ENCODE data around the gene OSBP.
"Not testable (repeated sequence)": the region's sequence is repeated elsewhere in the genome, so short reads cannot be mapped to it uniquely, and the experiment has no call there.

The OSBP gene

DNA sequence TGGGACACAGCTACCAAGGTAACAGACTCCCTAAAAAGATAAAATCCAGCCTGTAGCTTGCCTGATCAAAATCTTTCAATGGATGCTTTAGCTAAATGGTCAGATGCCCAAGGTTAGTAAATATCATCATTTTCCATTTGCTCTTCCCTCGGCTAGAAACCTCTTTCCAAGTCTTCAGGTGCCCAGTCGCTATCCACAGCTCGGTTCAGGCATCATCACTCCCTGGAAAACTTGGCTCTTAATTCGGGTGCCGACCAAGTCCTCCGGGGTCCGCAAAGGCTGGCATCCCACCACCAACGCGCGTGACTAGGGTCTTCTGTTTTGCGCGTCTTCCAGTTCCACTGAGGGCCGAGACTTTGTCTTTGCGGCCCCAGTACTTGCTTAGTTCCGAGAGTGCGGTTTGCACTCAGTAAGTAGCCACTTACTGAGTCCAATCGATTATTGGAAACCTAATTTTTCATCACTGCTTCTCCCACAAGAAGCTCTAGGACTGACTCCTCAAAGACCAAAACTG lies 59.9 kb downstream of the OSBP start:
- FAIRE-seq (no peak), DNase-seq (ENCODE audit: low spot score) (no peak)

DNA sequence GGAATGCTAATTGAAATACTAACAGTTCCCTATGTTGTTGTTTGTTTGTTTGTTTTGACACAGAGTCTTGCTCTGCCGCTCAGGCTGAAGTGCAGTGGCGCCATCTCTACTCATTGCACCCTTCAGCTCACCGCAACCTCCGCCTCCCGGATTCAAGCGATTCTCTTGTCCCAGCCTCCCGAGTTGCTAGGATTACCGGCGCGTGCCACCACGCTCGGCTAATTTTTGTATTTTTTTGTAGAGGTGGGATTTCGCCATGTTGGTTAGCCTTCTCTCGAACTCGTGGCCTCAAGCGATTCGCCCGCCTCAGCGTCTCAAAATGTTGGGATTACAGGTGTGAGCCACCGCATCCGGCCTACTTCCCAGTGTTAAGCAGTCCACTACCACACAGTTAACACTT lies 62.3 kb downstream of the OSBP start:
- FAIRE-seq (no peak), DNase-seq (ENCODE audit: low spot score) (no peak)

DNA sequence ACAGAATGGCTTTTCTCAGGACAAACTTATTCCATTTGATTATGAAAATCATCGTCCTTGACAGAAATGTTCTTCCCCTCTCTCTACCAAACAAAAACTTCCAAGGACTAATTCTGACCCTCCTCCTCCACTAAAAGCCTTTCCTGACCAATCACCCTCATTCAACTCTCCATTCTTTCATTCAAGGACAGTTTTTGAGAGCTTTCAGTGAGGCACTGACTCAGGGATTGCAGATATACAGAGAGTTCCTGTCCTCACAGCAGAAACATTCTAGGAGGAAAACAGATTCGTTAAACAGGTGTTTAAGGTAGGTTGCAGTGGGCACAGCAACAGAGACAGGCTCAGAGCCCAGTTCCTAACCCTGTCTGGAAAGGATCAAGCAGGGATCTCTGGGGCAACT lies 62.7 kb downstream of the OSBP start:
- DNase-seq (ENCODE audit: low spot score) = no peak
- no peak for FAIRE-seq

DNA sequence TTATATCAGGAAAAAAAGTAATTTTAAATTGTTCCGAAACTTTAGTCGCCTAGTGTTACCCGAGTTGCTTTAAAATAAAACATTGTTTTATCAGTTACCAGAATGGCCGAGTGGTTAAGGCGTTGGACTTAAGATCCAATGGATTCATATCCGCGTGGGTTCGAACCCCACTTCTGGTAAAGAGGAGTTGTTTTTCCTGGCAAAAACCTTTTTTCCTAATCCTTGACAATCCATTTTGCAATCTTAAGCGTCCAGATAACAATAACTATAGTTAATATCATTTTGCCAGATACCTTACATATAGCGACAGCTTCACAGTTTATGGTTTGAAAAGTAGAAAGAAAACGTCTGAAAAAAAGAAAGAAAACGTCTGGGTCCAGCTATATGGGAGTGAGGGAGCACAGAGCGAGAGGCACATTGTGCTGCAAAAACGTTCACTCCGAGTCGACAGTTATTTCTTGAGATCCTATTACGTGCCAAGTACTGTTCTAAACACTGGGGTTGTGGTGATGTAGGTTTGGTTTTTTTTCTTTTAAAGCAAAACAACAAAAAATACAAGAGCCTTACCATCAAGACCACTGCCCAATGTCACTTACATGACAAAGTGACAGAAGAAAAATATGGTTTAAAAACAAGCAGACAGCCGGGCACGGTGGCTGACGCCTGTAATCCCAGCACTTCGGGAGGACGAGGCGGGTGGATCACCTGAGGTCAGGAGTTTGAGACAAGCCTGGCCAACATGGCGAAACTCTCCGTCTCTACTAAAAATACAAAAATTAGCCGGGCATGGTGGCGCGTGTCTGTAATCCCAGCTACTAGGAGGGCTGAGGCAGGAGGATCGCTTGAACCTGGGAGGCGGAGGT lies 63.7 kb downstream of the OSBP start:
- FAIRE-seq (no peak), DNase-seq (ENCODE audit: low spot score) (peak; percentile 64)

DNA sequence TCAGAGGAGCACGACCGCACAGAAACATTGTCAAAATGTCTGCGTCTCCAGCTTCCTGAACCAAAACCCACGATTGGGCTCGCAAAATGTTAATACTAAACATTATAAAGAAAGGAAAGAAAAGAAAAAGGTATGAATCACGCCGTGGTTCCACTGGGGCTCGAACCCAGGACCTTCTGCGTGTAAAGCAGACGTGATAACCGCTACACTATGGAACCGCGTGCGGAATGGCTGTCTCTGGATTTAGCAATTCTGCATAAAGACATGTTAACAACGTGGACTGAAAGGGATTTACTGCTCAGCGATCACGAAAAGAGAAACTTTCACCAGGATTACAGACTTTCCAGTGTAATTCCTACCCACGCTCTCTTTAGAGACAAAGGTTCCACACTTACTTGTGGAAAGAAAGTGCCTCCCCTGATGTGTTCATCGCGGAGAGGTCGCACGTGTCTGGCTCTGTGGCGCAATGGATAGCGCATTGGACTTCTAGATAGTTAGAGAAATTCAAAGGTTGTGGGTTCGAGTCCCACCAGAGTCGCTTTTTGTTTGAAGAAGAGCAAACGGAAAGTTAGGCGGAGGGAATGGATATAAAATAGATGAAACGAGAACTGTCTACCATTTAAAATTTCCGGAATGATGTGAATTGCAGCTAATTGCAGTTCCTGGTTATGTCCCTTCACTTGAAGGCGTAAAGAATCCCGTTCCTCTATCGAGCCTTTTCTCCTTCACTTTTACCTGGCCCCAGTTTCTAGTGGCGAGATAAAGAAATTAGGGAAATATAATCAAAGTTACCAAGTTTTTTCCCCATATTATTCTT lies 64.5 kb downstream of the OSBP start:
- no peak for FAIRE-seq
- DNase-seq (ENCODE audit: low spot score) = peak; percentile 94

DNA sequence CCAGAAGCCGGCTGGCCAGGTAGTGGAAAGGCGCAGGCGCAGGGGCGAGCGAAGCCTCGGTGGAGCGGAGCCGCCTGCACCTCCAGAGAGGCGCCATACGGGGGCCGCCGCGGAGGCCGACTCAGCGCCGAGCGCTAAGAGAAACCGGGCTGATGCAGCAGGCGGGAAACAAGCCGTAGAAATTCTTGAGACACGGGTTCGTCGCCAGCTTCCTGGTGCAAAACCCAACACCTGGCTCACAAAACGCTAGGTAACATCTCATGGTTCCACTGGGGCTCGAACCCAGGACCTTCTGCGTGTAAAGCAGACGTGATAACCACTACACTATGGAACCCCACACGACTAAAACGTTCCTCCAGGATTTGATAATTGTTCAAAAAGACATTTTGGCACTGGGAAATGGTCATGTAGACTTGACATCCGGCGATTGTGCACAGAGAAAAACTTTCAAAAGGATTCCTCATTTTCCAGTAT lies 65.2 kb downstream of the OSBP start:
- peak; percentile 55 for FAIRE-seq
- peak; percentile 97 for DNase-seq (ENCODE audit: low spot score)

DNA sequence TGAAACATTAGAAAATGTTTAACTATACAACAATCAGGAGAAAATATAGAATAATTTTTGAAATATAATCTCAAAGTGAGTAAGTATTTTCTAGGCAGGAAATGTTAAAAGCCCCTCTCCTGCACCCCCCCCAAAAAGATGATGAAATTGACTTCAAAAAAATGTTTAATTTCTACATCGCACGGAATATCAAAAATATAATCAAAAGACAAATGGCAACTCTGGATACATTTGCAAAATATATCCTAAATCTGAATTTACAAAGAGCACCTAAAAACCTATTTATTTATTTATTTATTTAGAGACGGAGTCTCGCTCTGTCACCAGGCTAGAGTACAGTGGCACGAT lies 67.3 kb downstream of the OSBP start:
- FAIRE-seq (no peak), DNase-seq (ENCODE audit: low spot score) (no peak)

DNA sequence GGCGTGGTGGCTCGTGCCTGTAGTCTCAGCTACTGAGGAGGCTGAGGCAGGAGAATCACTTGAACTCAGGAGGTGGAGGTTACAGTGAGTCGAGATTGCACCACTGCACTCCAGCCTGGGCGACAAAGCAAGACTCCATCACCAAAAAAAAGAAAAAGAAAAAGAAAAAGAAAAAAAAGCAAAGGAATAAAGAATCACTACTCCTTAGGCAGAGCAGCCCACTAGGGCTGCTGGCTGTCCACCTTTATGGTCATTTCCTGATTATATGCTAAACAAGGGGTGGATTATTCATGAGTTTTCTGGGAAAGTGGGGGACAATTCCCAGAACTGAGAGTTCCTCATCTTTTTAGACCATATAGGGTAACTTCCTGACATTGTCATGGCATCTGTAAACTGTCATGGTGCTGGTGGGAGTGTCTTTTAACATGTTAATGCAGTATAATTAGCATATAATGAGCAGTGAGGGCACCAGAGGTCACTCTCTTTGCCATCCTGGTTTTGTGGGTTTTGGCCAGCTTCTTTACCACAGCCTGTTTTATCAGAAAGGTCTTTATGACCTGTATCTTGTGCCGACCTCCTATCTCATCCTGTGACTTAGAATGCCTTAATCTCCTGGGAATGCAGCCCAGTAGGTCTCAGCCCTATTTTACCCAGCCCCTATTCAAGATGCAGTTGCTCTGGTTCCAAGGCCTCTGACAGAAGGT lies 67.8 kb downstream of the OSBP start:
- not testable (repeated sequence) for FAIRE-seq; DNase-seq (ENCODE audit: low spot score)

DNA sequence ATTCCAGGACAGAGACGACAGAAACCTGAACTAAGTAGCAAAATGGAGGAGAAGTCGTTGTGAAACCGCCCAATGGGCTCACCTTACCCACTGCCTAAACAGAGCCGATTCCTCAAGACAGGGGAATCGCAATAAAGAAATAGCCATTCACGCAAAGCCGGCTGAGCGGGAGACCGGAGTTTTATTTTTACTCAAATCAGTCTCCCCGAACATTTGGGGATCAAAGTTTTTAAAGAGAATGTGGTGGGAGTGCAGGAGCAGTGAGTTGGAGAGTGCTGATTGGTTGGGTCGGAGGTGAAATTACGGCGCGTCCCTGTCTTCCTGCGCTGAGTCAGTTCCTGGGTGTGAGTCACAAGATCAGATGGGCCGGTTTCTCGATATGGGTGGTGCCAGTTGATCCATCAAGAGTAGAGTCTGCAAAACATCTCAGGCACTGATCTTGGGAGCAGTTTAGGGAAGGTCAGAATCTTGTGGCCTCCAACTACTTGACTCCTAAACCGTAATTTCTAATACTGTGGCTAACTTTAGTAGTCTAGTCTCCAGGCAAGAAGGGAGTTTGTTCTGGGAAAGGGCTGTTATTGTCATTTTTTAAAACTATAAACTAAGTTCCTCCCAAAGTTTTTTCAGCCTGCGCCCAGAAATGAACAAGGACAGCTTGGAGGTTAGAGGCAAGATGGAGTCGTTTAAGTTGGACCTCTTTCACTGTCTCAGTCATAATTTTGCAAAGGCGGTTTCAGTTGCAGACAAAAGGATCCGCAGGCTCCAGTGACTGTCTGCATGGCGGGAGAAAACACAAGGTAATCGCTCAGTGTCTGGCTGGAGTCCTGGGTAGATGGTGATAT lies 70.2 kb downstream of the OSBP start:
- FAIRE-seq = no peak
- no peak for DNase-seq (ENCODE audit: low spot score)

DNA sequence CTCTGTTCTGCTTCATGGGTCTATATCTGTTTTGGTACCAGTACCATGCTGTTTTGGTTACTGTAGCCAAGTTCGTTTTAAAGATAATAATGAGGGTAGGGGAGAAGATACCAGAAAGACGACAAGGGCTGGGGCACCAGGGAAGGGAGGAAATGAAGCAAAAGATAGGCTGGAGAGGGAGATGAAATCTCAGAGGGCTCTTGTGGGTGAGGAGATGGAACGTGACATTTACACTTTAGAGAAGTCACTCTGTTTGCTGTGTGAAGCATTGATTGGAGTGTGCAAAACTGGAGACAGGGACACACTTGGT lies 70.8 kb downstream of the OSBP start:
- DNase-seq (ENCODE audit: low spot score) (no peak), FAIRE-seq (no peak)

DNA sequence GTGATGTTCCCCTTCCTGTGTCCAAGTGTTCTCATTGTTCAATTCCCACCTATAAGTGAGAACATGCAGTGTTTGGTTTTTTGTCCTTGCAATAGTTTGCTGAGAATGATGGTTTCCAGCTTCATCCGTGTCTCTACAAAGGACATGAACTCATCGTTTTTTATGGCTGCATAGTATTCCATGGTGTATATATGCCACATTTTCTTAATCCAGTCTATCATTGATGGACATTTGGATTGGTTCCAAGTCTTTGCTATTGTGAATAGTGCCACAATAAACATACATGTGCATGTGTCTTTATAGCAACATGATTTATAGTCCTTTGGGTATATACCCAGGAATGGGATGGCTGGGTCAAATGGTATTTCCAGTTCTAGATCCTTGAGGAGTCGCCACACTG lies 71.9 kb downstream of the OSBP start:
- DNase-seq (ENCODE audit: low spot score); FAIRE-seq: not testable (repeated sequence)

DNA sequence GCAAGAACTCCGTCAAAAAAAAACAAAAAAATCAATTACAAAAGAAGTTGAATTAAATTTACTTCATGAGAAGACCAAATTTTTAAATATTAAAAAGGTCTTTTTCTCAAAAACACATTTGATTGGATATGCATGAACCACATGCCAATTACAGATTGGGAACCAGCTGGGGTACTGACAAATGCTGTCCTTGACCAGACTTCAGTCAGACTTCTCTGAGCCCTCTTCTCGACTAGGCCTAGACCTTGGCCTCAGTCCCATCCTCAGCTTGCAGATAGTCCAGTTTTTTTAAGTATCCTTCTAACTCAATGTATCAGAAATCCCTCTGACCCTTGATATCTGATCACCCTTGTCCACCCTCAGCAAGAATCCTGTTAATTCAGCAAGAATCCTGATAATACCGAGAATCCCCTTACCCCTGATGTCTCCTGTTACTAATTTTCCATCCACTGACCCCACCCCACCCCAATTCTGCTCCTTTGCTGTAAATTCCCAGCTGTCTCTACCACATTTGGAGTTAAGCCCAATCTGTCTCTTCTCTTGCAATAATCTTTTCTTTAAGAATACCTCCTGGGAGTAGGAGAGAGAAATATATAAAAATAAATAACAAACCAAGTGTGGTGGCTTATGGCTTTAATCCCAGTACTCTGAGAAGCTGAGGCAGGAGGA lies 73.3 kb downstream of the OSBP start:
- DNase-seq (ENCODE audit: low spot score) (no peak), FAIRE-seq (no peak)

DNA sequence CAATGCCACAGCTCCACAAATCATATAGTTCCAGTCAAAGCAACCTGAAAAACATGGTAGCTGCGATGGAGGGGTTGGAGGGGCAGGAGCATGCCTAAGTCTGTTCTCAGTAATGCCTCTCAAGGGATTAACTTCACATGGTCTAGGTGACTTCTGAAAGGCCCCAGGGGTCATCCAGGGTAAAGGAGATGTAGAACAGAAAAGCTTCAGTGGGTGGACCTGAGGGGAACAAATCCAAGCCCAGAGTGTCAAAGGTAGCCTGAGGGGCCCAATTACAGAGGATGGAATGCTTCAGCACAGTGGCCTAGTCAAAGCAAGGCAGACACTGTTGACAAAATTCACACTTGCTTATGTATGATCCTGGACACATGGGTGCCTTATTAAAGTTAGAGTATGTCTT lies 80.9 kb downstream of the OSBP start:
- FAIRE-seq = no peak

DNA sequence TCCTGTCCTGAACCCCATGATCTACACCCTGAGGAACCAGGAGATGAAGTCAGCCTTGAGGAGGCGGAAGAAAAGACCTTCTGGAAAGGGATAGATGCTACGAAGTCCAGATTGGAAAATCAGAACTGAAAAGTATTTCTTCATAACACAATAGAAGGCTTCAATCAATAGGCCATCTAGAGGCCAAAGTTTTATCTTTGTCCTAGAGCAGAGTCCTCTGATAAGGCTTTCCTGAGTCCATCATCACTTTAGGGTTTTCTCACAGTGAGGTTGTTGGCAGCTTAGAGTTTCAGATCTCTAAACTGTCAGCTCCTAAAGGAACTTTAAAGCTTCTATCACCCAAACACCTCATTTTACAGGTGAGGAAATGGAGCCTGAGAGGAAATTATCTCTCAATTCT lies 83.0 kb downstream of the OSBP start:
- FAIRE-seq (no peak), DNase-seq (ENCODE audit: low spot score) (no peak)

More for the DNA sequence above, 80.9 kb downstream of the OSBP start:
- no peak for DNase-seq (ENCODE audit: low spot score)

DNA sequence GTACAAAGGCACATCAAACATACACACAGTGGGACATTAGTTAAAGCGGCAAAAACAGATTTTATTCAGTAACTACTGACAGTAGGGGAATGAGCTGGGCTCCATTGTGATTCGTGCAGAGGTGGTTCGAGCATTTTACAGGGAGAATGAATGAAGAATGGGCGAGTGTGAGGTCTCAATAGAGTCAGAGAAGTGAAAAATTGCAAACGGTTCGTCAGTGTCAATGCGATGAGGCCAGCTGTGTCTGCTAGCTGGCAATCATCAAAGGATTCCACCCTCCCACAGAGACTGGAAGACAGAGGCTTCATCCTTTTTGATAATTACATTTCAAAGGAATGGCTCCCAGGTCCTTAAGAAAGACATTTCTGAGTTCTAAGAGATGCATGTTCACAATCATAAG lies 86.9 kb downstream of the OSBP start:
- no peak for DNase-seq (ENCODE audit: low spot score)
- FAIRE-seq = no peak

Measured in RCC 7860 (cell line).